IPS DF 6.9 (cell line): ENCODE measurements around the gene SCGB1A1.
A peak's percentile ranks its signal among the peaks of the same experiment; 100 is the strongest.

ENCODE experiments used
- DNase-seq: peaks from one replicate; pipeline ENCODE4 v3.0.0-alpha.2; 2013; ENCODE audit warnings: low read depth, low spot score
- H3K27ac ChIP-seq: one replicate; pipeline ENCODE4 v1.5.1; 2013; ENCODE audit warnings: low read length, control low read depth
- H3K27me3 ChIP-seq: 2 replicates; pipeline ENCODE4 v1.6.1; 2013; ENCODE audit warnings: mild to moderate bottlenecking, low read length; ENCODE audit not compliant: control insufficient read depth, insufficient read depth
- H3K36me3 ChIP-seq: 2 replicates; pipeline ENCODE4 v1.6.1; 2013; ENCODE audit warnings: low read length; ENCODE audit not compliant: control insufficient read depth, insufficient read depth
- H3K4me1 ChIP-seq: 2 replicates; pipeline ENCODE4 v1.6.1; 2013; ENCODE audit warnings: low read length; ENCODE audit not compliant: control insufficient read depth, insufficient read depth
- H3K4me3 ChIP-seq: 2 replicates; pipeline ENCODE4 v1.5.1; 2013; ENCODE audit warnings: mild to moderate bottlenecking, low read length
- H3K9me3 ChIP-seq: 2 replicates; pipeline ENCODE4 v1.6.1; 2013; ENCODE audit warnings: low read length, inconsistent platforms; ENCODE audit not compliant: control insufficient read depth, insufficient read depth
- WGBS: extraction: QIAGEN DNeasy Blood & Tissue Kit; methylation state at CpG from one replicate; pipeline ENCODE4 v1.1.7; 2013; ENCODE audit warnings: mixed read lengths, missing lambda C conversion rate; ENCODE audit not compliant: insufficient read length, insufficient coverage; 5-methylcytosine and 5-hydroxymethylcytosine counted together

SCGB1A1 gene

GRCh38 chr11:62387381-62387780, 31.5 kb upstream of the SCGB1A1 start:
- no peak for DNase-seq
- Histone ChIP-seq H3K36me3 (no peaks in the 10 kb centered on the region), H3K27me3 (no peaks in the 10 kb centered on the region), H3K4me3 (no peak overlapping the region), H3K4me1 (no peaks in the 10 kb centered on the region), H3K27ac (no peak overlapping the region), H3K9me3 (no peaks in the 10 kb centered on the region)
- WGBS = no CpG with 5 or more reads among the region's 3 CpGs

- no CpG with 5 or more reads among the region's 11 CpGs for WGBS
- no peaks in the 10 kb centered on the region for H3K4me1 ChIP-seq
- no peaks in the 10 kb centered on the region for H3K27me3 ChIP-seq
- no peak overlapping the region for H3K4me3 ChIP-seq
- H3K9me3 ChIP-seq = no peaks in the 10 kb centered on the region
- H3K27ac ChIP-seq = no peak overlapping the region
- H3K36me3 ChIP-seq = no peaks in the 10 kb centered on the region
- DNase-seq = no peak
Observed at GRCh38 chr11:62388999-62389398, 29.8 kb upstream of the SCGB1A1 start.

- Histone ChIP-seq H3K36me3 (no peaks in the 10 kb centered on the region), H3K9me3 (no peaks in the 10 kb centered on the region), H3K27me3 (no peaks in the 10 kb centered on the region), H3K4me1 (peaks cover under 1% of the 10 kb centered on the region; the same call in 1 of the 2 replicates), H3K27ac (no peak overlapping the region), H3K4me3 (no peak overlapping the region)
- WGBS = no CpG with 5 or more reads among the region's 5 CpGs
- no peak for DNase-seq
Observed at GRCh38 chr11:62390237-62390636, 28.6 kb upstream of the SCGB1A1 start.

- Histone ChIP-seq H3K9me3 (no peaks in the 10 kb centered on the region), H3K4me3 (no peak overlapping the region), H3K36me3 (no peaks in the 10 kb centered on the region), H3K27me3 (no peaks in the 10 kb centered on the region), H3K4me1 (peaks cover 2% of the 10 kb centered on the region; the same call in 1 of the 2 replicates), H3K27ac (no peak overlapping the region)
- no CpG with 5 or more reads among the region's 1 CpG for WGBS
- no peak for DNase-seq
Observed at GRCh38 chr11:62390722-62391121, 28.1 kb upstream of the SCGB1A1 start.

- H3K4me1 ChIP-seq = peaks cover 2% of the 10 kb centered on the region
- no peak overlapping the region for H3K4me3 ChIP-seq
- no peaks in the 10 kb centered on the region for H3K36me3 ChIP-seq
- no peaks in the 10 kb centered on the region for H3K27me3 ChIP-seq
- no peaks in the 10 kb centered on the region for H3K9me3 ChIP-seq
- no peak for DNase-seq
- H3K27ac ChIP-seq = no peak overlapping the region
- no CpG with 5 or more reads among the region's 16 CpGs for WGBS
Observed at GRCh38 chr11:62391642-62392425, 27.0 kb upstream of the SCGB1A1 start.

GRCh38 chr11:62392506-62392905, 26.3 kb upstream of the SCGB1A1 start:
- no peak overlapping the region for H3K27ac ChIP-seq
- no peak overlapping the region for H3K4me3 ChIP-seq
- no peak for DNase-seq
- H3K9me3 ChIP-seq = no peaks in the 10 kb centered on the region
- H3K4me1 ChIP-seq = peaks cover 2% of the 10 kb centered on the region
- no CpG with 5 or more reads among the region's 3 CpGs for WGBS
- no peaks in the 10 kb centered on the region for H3K36me3 ChIP-seq
- H3K27me3 ChIP-seq = no peaks in the 10 kb centered on the region

- Histone ChIP-seq H3K4me1 (peaks cover 2% of the 10 kb centered on the region), H3K9me3 (no peaks in the 10 kb centered on the region), H3K27me3 (no peaks in the 10 kb centered on the region), H3K27ac (no peak overlapping the region), H3K36me3 (no peaks in the 10 kb centered on the region), H3K4me3 (no peak overlapping the region)
- no CpG with 5 or more reads among the region's 12 CpGs for WGBS
- no peak for DNase-seq
Observed at GRCh38 chr11:62393061-62393611, 25.7 kb upstream of the SCGB1A1 start.

- DNase-seq = no peak
- no peak overlapping the region for H3K4me3 ChIP-seq
- no peaks in the 10 kb centered on the region for H3K9me3 ChIP-seq
- no peaks in the 10 kb centered on the region for H3K27me3 ChIP-seq
- WGBS = no CpG with 5 or more reads among the region's 5 CpGs
- no peak overlapping the region for H3K27ac ChIP-seq
- H3K36me3 ChIP-seq = no peaks in the 10 kb centered on the region
- H3K4me1 ChIP-seq = peaks cover 2% of the 10 kb centered on the region
Observed at GRCh38 chr11:62393735-62394134, 25.1 kb upstream of the SCGB1A1 start.

GRCh38 chr11:62394825-62395538, 23.9 kb upstream of the SCGB1A1 start:
- H3K27me3 ChIP-seq = no peaks in the 10 kb centered on the region
- peak; percentile 50 for DNase-seq
- peaks cover 5% of the 10 kb centered on the region for H3K4me1 ChIP-seq
- no peaks in the 10 kb centered on the region for H3K9me3 ChIP-seq
- H3K27ac ChIP-seq = no peak overlapping the region
- no peak overlapping the region for H3K4me3 ChIP-seq
- no peaks in the 10 kb centered on the region for H3K36me3 ChIP-seq
- no CpG with 5 or more reads among the region's 14 CpGs for WGBS

GRCh38 chr11:62395885-62396551, 22.8 kb upstream of the SCGB1A1 start:
- no CpG with 5 or more reads among the region's 10 CpGs for WGBS
- Histone ChIP-seq H3K27me3 (no peaks in the 10 kb centered on the region), H3K4me3 (no peak overlapping the region), H3K9me3 (no peaks in the 10 kb centered on the region), H3K36me3 (no peaks in the 10 kb centered on the region), H3K4me1 (peaks cover 5% of the 10 kb centered on the region), H3K27ac (no peak overlapping the region)
- no peak for DNase-seq
